Measurements from ENCODE around the gene MALL.

DNA sequence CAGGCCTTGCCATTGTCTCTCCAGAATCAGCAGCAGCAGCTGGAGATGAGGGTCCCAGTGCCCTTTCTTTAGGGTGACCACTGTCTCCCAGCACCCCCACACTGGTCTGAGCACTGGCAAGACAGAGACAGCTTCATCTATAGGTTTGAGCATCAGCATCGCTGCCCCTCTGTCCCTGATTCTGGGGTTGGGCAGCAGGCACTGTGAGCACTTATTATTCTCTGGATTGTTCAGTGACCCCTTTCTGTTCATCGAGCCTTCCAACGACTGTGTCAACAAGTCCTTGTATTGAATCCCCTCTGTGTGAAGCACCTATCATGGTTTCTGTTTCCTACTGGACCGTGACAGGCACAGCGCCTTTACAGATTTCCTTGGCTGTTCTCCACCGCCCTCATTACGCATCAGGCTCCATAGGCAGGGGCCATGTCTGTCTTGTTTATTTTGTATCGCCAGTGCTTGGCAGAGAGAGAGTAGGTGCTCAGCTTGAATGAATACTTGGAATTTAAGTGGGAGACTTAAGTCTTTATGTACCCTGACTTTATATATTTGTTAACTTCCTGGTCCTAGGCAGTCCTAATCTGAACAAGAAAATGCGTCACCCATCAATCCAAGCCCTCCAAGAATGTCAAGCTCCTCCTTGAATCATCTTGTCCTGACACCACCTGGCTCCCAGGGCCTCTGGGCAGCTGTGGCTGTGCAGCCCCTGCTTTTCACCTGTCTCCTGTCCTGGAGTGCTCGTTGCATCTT is 11.4 kb downstream of the MALL start:
- TF ChIP-seq POLR2A (IDR thresholded peaks at IDR 0.05; ENCODE audit: low read depth, low read length) (no peak), JUND (IDR thresholded peaks at IDR 0.05; ENCODE audit: low read depth, low read length) (no peak), ESRRA (IDR thresholded peaks at IDR 0.05; ENCODE audit: low read length) (no peak), FOS (IDR thresholded peaks at IDR 0.05; ENCODE audit: borderline replicate concordance, extremely low read depth, insufficient read length) (no peak), EZH2 (IDR thresholded peaks at IDR 0.05; ENCODE audit: borderline replicate concordance, control insufficient read depth, low read depth, low read length) (no peak)
- TF ChIP-seq, protein P1, sequence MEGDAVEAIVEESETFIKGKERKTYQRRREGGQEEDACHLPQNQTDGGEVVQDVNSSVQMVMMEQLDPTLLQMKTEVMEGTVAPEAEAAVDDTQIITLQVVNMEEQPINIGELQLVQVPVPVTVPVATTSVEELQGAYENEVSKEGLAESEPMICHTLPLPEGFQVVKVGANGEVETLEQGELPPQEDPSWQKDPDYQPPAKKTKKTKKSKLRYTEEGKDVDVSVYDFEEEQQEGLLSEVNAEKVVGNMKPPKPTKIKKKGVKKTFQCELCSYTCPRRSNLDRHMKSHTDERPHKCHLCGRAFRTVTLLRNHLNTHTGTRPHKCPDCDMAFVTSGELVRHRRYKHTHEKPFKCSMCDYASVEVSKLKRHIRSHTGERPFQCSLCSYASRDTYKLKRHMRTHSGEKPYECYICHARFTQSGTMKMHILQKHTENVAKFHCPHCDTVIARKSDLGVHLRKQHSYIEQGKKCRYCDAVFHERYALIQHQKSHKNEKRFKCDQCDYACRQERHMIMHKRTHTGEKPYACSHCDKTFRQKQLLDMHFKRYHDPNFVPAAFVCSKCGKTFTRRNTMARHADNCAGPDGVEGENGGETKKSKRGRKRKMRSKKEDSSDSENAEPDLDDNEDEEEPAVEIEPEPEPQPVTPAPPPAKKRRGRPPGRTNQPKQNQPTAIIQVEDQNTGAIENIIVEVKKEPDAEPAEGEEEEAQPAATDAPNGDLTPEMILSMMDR (IDR thresholded peaks at IDR 0.05 in 2 of 3, conservative IDR thresholded peaks at IDR 0.05 in 1 of 3; ENCODE audit: control insufficient read depth in 2 of 3, extremely low read depth in 1 of 3, insufficient read depth in 1 of 3, low read depth in 3 of 3, low read length in 3 of 3): no peak
